HepG2 (cell line): ENCODE measurements around the gene CALM1. TPM values are rescaled to one million over a fixed set of nuclear protein-coding genes. Genes with fewer than 3 reads are reported as not detected.

Source experiments
- CHCHD3 ChIP-seq: sonication (generic); formaldehyde crosslinking; IDR thresholded peaks from 2 replicates; pipeline ENCODE4 v1.8.0; 2022; ENCODE audit warnings: mild to moderate bottlenecking, missing genetic modification reagents, moderate library complexity
- GMEB2 ChIP-seq: IDR thresholded peaks from 2 replicates; pipeline ENCODE4 v1.6.1; 2016; ENCODE audit warnings: missing biosample characterization, missing genetic modification reagents, low read depth
- IKZF5 ChIP-seq: IDR thresholded peaks from 2 replicates; pipeline ENCODE4 v1.6.1; 2018; ENCODE audit warnings: missing genetic modification reagents, mild to moderate bottlenecking, missing compliant biosample characterization
- NR3C1 ChIP-seq: sonication (generic); formaldehyde crosslinking; IDR thresholded peaks from 2 replicates; pipeline ENCODE4 v1.4.0; 2020; ENCODE audit warnings: missing genetic modification reagents
- TP53 ChIP-seq: sonication (generic); formaldehyde crosslinking; conservative IDR thresholded peaks from 2 replicates; pipeline ENCODE4 v1.4.0; 2020; ENCODE audit warnings: missing genetic modification reagents
- ZNF557 ChIP-seq: sonication (generic); formaldehyde crosslinking; IDR thresholded peaks from 2 replicates; pipeline ENCODE4 v1.4.0; 2020; ENCODE audit warnings: missing genetic modification reagents
- ZNF780A ChIP-seq: sonication (generic); formaldehyde crosslinking; IDR thresholded peaks from 2 replicates; pipeline ENCODE4 v1.8.0; 2022; ENCODE audit warnings: mild to moderate bottlenecking, missing genetic modification reagents, moderate library complexity
- ZSCAN5A ChIP-seq: sonication (generic); formaldehyde crosslinking; IDR thresholded peaks from 2 replicates; pipeline ENCODE4 v1.8.0; 2022; ENCODE audit warnings: mild to moderate bottlenecking, missing genetic modification reagents, borderline replicate concordance
- polyA plus RNA-seq, 8 experiments: library from polyadenylated mRNA; depleted of rRNA in 3 of 8; stranded (reverse) in 7 of 8; unstranded in 1 of 8; fragments of >200 nt; fragmentation: Illumina TruSeq in 4 of 8; extraction: Trizol in 4 of 8; gene quantifications; 2 replicates each; pipeline versions ENCODE4 v1.2.1 to v1.2.3, GENCODE V29; 2011 to 2016; ENCODE audit warnings: low read depth in 4 of 8, missing spikeins in 1 of 8, mixed read lengths in 1 of 8; ENCODE audit not compliant: insufficient read depth in 1 of 8
- total RNA-seq, 5 experiments: library from RNA; depleted of rRNA; stranded (reverse); fragments of >200 nt; fragmentation: Illumina TruSeq; extraction: Trizol; gene quantifications; 2 replicates each; pipeline ENCODE4 v1.2.3, GENCODE V29; 2016; ENCODE audit warnings: low read depth in 1 of 5
- TF ChIP-seq, protein P1 (sequence below): sonication (generic); formaldehyde crosslinking; IDR thresholded peaks from 2 replicates; pipeline ENCODE4 v1.4.0; 2020; ENCODE audit warnings: mild to moderate bottlenecking, missing genetic modification reagents
- TF ChIP-seq, protein P2 (sequence below): sonication (generic); formaldehyde crosslinking; IDR thresholded peaks from 2 replicates; pipeline ENCODE4 v1.8.1; 2023; ENCODE audit warnings: missing genetic modification reagents, mild to moderate bottlenecking, borderline replicate concordance
- TF ChIP-seq, protein P3 (sequence below): sonication (generic); formaldehyde crosslinking; IDR thresholded peaks from 2 replicates; pipeline ENCODE4 v1.5.0; 2020; ENCODE audit warnings: missing genetic modification reagents

The CALM1 gene
- total and polyA plus RNA-seq, 2 of the 13 experiments (the other 11 are each of a cell fraction or from before 2014, with no cell fraction given) = 110 to 238 TPM

DNA sequence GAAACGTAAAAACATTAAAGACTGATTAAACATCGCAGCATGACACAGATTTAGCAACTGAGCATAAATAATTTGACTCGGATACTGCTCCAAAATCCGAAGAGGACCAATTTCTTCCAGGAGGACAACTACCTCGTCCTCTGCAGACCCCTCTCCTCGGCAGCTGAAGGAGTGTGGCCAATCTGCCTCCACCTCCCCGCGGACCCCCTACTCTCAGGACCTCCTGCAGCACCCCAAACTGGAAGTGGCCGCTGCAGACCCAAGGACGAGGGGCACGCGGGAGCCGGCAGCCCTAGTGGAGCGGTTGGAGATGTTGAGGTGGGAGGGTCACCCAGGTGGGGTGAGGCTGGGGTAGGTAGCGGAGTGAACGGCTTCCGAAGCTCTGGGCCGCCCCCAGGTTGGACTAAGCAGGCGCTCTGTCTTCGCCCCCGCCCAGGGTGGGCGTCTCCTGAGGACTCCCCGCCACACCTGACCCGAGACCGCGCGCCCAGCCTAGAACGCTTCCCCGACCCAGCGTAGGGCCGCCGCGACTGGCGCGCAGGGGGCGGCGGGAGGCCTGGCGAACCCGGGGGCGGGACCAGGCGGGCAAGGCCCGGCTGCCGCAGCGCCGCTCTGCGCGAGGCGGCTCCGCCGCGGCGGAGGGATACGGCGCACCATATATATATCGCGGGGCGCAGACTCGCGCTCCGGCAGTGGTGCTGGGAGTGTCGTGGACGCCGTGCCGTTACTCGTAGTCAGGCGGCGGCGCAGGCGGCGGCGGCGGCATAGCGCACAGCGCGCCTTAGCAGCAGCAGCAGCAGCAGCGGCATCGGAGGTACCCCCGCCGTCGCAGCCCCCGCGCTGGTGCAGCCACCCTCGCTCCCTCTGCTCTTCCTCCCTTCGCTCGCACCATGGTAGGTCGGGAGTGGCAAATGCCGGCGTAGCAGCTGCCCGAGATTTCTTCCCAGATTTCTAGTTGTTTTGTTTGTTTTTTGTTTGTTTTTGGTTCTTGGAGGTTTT, at the start of gene CALM1 (continued):
- TF ChIP-seq, protein P1, sequence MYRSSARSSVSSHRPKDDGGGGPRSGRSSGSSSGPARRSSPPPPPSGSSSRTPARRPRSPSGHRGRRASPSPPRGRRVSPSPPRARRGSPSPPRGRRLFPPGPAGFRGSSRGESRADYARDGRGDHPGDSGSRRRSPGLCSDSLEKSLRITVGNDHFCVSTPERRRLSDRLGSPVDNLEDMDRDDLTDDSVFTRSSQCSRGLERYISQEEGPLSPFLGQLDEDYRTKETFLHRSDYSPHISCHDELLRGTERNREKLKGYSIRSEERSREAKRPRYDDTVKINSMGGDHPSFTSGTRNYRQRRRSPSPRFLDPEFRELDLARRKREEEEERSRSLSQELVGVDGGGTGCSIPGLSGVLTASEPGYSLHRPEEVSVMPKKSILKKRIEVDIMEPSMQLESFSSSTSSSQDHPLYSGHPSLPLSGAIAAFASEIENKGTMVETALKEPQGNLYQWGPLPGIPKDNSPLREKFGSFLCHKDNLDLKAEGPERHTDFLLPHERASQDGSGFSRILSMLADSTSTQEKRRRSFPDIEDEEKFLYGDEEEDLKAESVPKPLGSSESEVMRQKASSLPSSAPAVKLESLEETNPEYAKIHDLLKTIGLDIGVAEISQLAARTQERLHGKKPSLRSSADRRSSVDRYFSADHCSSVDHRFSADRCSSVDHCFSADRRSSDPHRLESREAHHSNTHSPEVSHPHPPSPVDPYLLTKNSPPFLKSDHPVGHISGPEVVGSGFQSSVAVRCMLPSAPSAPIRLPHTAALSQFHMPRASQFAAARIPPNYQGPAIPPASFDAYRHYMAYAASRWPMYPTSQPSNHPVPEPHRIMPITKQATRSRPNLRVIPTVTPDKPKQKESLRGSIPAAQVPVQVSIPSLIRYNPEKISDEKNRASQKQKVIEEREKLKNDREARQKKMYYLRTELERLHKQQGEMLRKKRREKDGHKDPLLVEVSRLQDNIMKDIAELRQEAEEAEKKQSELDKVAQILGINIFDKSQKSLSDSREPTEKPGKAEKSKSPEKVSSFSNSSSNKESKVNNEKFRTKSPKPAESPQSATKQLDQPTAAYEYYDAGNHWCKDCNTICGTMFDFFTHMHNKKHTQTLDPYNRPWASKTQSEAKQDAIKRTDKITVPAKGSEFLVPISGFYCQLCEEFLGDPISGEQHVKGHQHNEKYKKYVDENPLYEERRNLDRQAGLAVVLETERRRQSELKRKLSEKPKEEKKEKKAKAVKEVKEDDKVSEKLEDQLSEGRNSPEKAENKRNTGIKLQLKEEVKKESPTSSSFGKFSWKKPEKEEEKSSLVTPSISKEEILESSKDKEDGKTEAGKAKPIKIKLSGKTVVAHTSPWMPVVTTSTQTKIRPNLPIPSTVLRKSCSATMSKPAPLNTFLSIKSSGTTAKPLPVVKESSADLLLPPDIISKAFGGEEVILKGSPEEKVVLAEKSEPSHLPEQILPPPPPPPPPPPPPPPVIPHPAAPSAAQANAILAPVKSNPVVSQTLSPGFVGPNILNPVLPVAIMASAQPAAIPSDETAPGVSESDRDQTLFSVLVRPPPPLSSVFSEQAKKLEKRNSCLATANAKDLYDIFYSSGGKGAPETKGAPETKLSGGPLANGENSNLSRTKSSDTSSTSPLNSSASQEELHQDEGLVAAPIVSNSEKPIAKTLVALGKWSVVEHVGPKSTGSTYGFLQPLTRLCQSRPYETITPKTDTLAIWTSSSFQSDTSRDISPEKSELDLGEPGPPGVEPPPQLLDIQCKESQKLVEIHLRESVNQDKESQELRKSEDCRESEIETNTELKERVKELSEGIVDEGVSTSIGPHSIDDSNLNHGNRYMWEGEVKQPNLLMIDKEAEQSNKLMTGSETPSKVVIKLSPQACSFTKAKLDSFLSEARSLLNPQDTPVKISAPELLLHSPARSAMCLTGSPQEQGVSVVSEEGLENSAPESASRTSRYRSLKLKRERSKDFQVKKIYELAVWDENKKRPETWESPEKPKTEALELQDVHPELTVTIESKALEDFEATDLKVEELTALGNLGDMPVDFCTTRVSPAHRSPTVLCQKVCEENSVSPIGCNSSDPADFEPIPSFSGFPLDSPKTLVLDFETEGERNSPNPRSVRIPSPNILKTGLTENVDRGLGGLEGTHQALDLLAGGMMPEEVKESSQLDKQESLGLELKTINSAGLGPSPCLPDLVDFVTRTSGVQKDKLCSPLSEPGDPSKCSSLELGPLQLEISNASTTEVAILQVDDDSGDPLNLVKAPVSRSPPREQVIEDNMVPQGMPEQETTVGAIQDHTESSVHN (CRISPR knock-in tag) = no peak
- TF ChIP-seq NR3C1 (no peak), ZNF557 (CRISPR knock-in tag) (0 out of 2 replicates have a peak, but pooled peaks have one; percentile 46), ZSCAN5A (CRISPR knock-in tag) (peak; percentile 93), IKZF5 (CRISPR knock-in tag) (peak; percentile 90; the same call in 1 of the 2 replicates), ZNF780A (no peak), GMEB2 (peak; percentile 78), CHCHD3 (peak; percentile 81; the same call in 1 of the 2 replicates), TP53 (CRISPR knock-in tag) (peak; percentile 90)
- TF ChIP-seq, protein P2, sequence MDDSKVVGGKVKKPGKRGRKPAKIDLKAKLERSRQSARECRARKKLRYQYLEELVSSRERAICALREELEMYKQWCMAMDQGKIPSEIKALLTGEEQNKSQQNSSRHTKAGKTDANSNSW (CRISPR knock-in tag) = peak; percentile 73; the same call in 1 of the 2 replicates
- TF ChIP-seq, protein P3, sequence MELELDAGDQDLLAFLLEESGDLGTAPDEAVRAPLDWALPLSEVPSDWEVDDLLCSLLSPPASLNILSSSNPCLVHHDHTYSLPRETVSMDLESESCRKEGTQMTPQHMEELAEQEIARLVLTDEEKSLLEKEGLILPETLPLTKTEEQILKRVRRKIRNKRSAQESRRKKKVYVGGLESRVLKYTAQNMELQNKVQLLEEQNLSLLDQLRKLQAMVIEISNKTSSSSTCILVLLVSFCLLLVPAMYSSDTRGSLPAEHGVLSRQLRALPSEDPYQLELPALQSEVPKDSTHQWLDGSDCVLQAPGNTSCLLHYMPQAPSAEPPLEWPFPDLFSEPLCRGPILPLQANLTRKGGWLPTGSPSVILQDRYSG (CRISPR knock-in tag) = peak; percentile 97; the same call in 1 of the 2 replicates
